ENCODE data around the gene SMYD1. TPM values are rescaled to one million over a fixed set of nuclear protein-coding genes. Genes with fewer than 3 reads are reported as not detected.

SMYD1 gene
- polyA plus RNA-seq, 3 donors = 0.06 to 0.11 TPM; not detected in 1

DNA sequence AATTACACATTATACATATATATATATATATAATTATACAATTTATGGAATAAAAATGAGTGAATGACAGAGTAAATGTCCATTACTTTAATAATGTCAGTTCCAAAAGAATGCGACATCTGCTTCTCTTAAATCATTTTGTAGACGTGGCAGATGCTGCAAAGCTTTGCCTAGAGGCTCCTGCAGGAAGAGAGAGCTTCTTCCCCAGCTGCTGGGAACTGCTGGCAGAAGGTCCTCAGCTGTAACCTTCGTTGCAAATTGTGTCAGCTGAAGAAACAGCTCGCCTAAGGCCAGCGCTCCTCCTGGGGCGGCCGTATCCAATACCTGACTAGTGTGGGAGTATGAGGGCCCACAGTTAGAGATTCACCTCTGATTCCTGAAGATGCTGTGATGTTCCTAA is 92.9 kb downstream of the SMYD1 start:
- 84 to 88% (median 85%) methylated on average over 7 of the region's 7 CpGs for WGBS, 3 donors

GRCh38 chr2:88161446-88162244 is 94.0 kb downstream of the SMYD1 start:
- no peak overlapping the region for H3K27ac ChIP-seq (ENCODE audit: low read depth, low read length)
- 77 to 88% (median 84%) methylated on average over 11 of the region's 11 CpGs for WGBS, 3 donors

More for the DNA sequence above, 92.9 kb downstream of the SMYD1 start:
- no peak overlapping the region for H3K27ac ChIP-seq (ENCODE audit: low read depth, low read length)

Other genes with a start within 250 kb of the SMYD1 start
- 1 to 10 TPM in 2 of 3 donors, under 1 TPM in 1; 0.90 to 2.4 (median 1.6) TPM for gene RGPD2, start 242.0 kb upstream of the SMYD1 start, polyA plus RNA-seq
- gene RNU2-63P, start 51.3 kb upstream of the SMYD1 start, polyA plus RNA-seq = not detected
- gene KRCC1, start 12.0 kb upstream of the SMYD1 start, polyA plus RNA-seq = 10 to 100 TPM; 11.8 to 48.0 (median 17.2) TPM
- 1 to 10 TPM; 1.1 to 4.7 (median 3.7) TPM for gene FABP1, start 60.2 kb downstream of the SMYD1 start, polyA plus RNA-seq
- 10 to 100 TPM; 11.6 to 26.6 (median 15.9) TPM for gene THNSL2, start 102.5 kb downstream of the SMYD1 start, polyA plus RNA-seq

Measured in adipose tissue (tissue), 3 donors.